ENCODE data around the gene ADA.

DNA sequence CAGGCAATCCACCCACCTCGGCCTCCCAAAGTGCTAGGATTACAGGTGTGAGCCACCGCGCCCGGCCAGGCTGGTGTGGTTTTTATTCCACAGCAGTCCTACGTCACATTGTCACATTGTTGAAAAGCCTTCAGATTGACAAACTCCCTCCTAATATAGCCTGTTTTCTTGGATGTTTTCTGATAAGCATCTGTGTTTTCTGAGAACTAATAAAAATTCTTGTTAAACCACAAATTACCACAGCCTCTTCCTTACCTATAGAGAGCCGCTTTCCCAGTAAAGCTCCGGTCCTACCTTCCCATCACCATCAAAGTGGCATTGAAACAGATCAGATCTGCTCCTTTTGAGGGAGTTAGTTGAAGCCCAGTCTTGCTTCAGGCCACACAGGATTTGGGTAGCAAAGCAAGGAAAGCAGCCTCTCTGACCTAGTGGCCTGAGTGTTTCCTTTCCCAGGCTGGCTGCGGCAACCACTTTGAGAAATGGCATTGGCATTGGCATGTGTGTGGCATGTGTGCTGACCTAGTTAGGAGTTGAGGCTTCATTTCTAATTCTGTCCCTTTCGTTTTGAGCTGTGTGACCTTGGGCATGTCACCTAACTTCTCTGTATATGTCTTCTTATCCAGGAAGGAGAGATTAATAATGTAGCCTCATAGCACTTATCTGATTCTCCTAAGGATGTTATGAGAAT is 70.8 kb downstream of the ADA start:
- TF ChIP-seq, protein P1, sequence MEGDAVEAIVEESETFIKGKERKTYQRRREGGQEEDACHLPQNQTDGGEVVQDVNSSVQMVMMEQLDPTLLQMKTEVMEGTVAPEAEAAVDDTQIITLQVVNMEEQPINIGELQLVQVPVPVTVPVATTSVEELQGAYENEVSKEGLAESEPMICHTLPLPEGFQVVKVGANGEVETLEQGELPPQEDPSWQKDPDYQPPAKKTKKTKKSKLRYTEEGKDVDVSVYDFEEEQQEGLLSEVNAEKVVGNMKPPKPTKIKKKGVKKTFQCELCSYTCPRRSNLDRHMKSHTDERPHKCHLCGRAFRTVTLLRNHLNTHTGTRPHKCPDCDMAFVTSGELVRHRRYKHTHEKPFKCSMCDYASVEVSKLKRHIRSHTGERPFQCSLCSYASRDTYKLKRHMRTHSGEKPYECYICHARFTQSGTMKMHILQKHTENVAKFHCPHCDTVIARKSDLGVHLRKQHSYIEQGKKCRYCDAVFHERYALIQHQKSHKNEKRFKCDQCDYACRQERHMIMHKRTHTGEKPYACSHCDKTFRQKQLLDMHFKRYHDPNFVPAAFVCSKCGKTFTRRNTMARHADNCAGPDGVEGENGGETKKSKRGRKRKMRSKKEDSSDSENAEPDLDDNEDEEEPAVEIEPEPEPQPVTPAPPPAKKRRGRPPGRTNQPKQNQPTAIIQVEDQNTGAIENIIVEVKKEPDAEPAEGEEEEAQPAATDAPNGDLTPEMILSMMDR (conservative IDR thresholded peaks at IDR 0.05; ENCODE audit: low read length): no peak
- no peak for TF ChIP-seq EZH2phosphoT487 (IDR thresholded peaks at IDR 0.05; ENCODE audit: borderline replicate concordance, low read depth, low read length)

Data from OCI-LY7 (cell line).